MCF 10A (cell line): ENCODE results near the gene TMEM171. TPM values are rescaled to one million over a fixed set of nuclear protein-coding genes. Genes with fewer than 3 reads are reported as not detected.

Source experiments
- BruUV-seq: library from RNA; stranded (reverse); fragments of 400-500 nt; replicated peaks from 2 replicates; lab custom pipeline; 2021; lab: Mats Ljungman, UMichigan
- CTCF ChIA-PET: fragments of 300-600 bp; sonication (Branson Sonifier 250); formaldehyde crosslinking; extraction: SDS; loops from one replicate; lab custom pipeline; 2021; ENCODE audit warnings: antibody characterized with exemption, inconsistent platforms; lab: Yijun Ruan, JAX
- POLR2A ChIA-PET: fragments of 300-600, 350-650 bp; sonication (Branson Sonifier 250); formaldehyde crosslinking; extraction: SDS; loops from one replicate; lab custom pipeline; 2020; ENCODE audit warnings: antibody characterized with exemption, inconsistent platforms; lab: Yijun Ruan, JAX
- DNase-seq: peaks from one replicate; pipeline ENCODE4 v3.0.0-alpha.2; 2018; ENCODE audit not compliant: unreplicated experiment
- H3K27ac Mint-ChIP-seq: one replicate; pipeline ENCODE4 v1.8.0; 2022; ENCODE audit warnings: mild to moderate bottlenecking, low read depth, mixed read lengths; ENCODE audit not compliant: unreplicated experiment
- H3K27me3 Mint-ChIP-seq: one replicate; pipeline ENCODE4 v1.8.0; 2022; ENCODE audit warnings: mixed read lengths; ENCODE audit not compliant: insufficient read depth, unreplicated experiment
- H3K36me3 Mint-ChIP-seq: one replicate; pipeline ENCODE4 v1.8.0; 2022; ENCODE audit warnings: mild to moderate bottlenecking, moderate library complexity, mixed read lengths; ENCODE audit not compliant: insufficient read depth, unreplicated experiment
- H3K4me1 Mint-ChIP-seq: one replicate; pipeline ENCODE4 v1.8.0; 2022; ENCODE audit warnings: mixed read lengths; ENCODE audit not compliant: insufficient read depth, unreplicated experiment
- H3K4me3 Mint-ChIP-seq: one replicate; pipeline ENCODE4 v1.8.0; 2022; ENCODE audit warnings: mild to moderate bottlenecking, moderate library complexity, mixed read lengths; ENCODE audit not compliant: unreplicated experiment
- H3K9me3 Mint-ChIP-seq: one replicate; pipeline ENCODE4 v1.8.0; 2022; ENCODE audit warnings: mixed read lengths; ENCODE audit not compliant: unreplicated experiment
- CTCF ChIP-seq: fragments of 200-600 bp; IDR thresholded peaks from one replicate; pipeline ENCODE4 v1.8.0; 2022; ENCODE audit warnings: antibody characterized with exemption, mild to moderate bottlenecking; ENCODE audit not compliant: unreplicated experiment
- intact Hi-C: fragments of 100-400 bp; cut with micrococcal nuclease; formaldehyde crosslinking; loops from 2 replicates; pipeline ENCODE4 v1.14.1; 2022
- total RNA-seq: library from RNA; stranded (reverse); gene quantifications from 2 replicates; pipeline ENCODE4 v1.2.3, GENCODE V29; 2022

Gene TMEM171
- total RNA-seq, 1 experiment from 2014 or later = 0.75 TPM

GRCh38 chr5:73135021-73135420 lies 14.6 kb downstream of the TMEM171 start:
- no peak overlapping the region for H3K27ac Mint-ChIP-seq
- no TSS peak for BruUV-seq
- no peak for DNase-seq
- ChIA-PET CTCF (interaction anchor here (0.6 to 2.0 kb wide), 2 partner anchors 57 to 313 kb away, joined by 3 to 5 read pairs; partner anchors contain the start of gene FOXD1), POLR2A (no interaction called here)
- peaks cover 6% of the 10 kb centered on the region for H3K4me1 Mint-ChIP-seq
- H3K4me3 Mint-ChIP-seq = no peak overlapping the region
- intact Hi-C loops = loop anchor here (1.0 to 10.0 kb wide), 2 partner anchors 80 to 316 kb away; no protein-coding TSS in a partner anchor
- no peaks in the 10 kb centered on the region for H3K36me3 Mint-ChIP-seq
- H3K9me3 Mint-ChIP-seq = no peaks in the 10 kb centered on the region
- no peaks in the 10 kb centered on the region for H3K27me3 Mint-ChIP-seq
- no peak for TF ChIP-seq CTCF

GRCh38 chr5:73135429-73136054 lies 15.2 kb downstream of the TMEM171 start:
- TF ChIP-seq CTCF = peak; percentile 20
- no peak overlapping the region for H3K4me3 Mint-ChIP-seq
- no TSS peak for BruUV-seq
- peak; percentile 68 for DNase-seq
- no peak overlapping the region for H3K27ac Mint-ChIP-seq
- H3K27me3 Mint-ChIP-seq = no peaks in the 10 kb centered on the region
- intact Hi-C loops = loop anchor here (1.0 to 10.0 kb wide), 2 partner anchors 79 to 316 kb away; no protein-coding TSS in a partner anchor
- peaks cover 6% of the 10 kb centered on the region for H3K4me1 Mint-ChIP-seq
- ChIA-PET POLR2A (no interaction called here), CTCF (interaction anchor here (0.6 to 2.0 kb wide), 3 partner anchors 20 to 57 kb away, joined by 3 to 5 read pairs (median 3); no protein-coding TSS in a partner anchor)
- no peaks in the 10 kb centered on the region for H3K36me3 Mint-ChIP-seq
- no peaks in the 10 kb centered on the region for H3K9me3 Mint-ChIP-seq

- Mint-ChIP-seq H3K4me3 (no peak overlapping the region), H3K27me3 (no peaks in the 10 kb centered on the region), H3K36me3 (no peaks in the 10 kb centered on the region), H3K27ac (no peak overlapping the region), H3K9me3 (no peaks in the 10 kb centered on the region), H3K4me1 (peaks cover 6% of the 10 kb centered on the region)
- POLR2A ChIA-PET = no interaction called here
- intact Hi-C loops = loop anchor here (10.0 kb wide), 1 partner anchor 79 kb away; no protein-coding TSS in a partner anchor
- no peak for TF ChIP-seq CTCF
- CTCF ChIA-PET = interaction anchor here (0.6 to 2.0 kb wide), 3 partner anchors 21 to 58 kb away, joined by 3 to 5 read pairs (median 3); no protein-coding TSS in a partner anchor
- no peak for DNase-seq
- no TSS peak for BruUV-seq
Observed at GRCh38 chr5:73136055-73136562, 15.7 kb downstream of the TMEM171 start.
